ENCODE results near the gene ZNF513.

Gene ZNF513

GRCh38 chr2:27409321-27410073, 29.0 kb upstream of the ZNF513 start, which contains the start of gene PPM1G:
TSS of gene PPM1G (minus strand) at chr2:27409591. CDS start at chr2:27409422, 169 bp downstream.
- TF ChIP-seq POLR2AphosphoS5 (IDR thresholded peaks at IDR 0.05; ENCODE audit: low read depth, low read length), result peak; percentile 96
- peak; percentile 94 for TF ChIP-seq POLR2A (IDR thresholded peaks at IDR 0.05; ENCODE audit: low read depth, low read length)
- TF ChIP-seq TAF1 (IDR thresholded peaks at IDR 0.05; ENCODE audit: borderline replicate concordance, low read depth, low read length), result peak; percentile 90
- FAIRE-seq, result peak; percentile 97
- DNase-seq (ENCODE audit: insufficient read length), result peak; percentile 88

- peak; percentile 29 for DNase-seq (ENCODE audit: insufficient read length)
- TF ChIP-seq POLR2AphosphoS5 (IDR thresholded peaks at IDR 0.05; ENCODE audit: low read depth, low read length) (no peak), TAF1 (IDR thresholded peaks at IDR 0.05; ENCODE audit: borderline replicate concordance, low read depth, low read length) (no peak), POLR2A (IDR thresholded peaks at IDR 0.05; ENCODE audit: low read depth, low read length) (no peak)
- FAIRE-seq, result no peak
These were observed 28.2 kb upstream of the ZNF513 start for GRCh38 chr2:27408601-27409320.

DNA sequence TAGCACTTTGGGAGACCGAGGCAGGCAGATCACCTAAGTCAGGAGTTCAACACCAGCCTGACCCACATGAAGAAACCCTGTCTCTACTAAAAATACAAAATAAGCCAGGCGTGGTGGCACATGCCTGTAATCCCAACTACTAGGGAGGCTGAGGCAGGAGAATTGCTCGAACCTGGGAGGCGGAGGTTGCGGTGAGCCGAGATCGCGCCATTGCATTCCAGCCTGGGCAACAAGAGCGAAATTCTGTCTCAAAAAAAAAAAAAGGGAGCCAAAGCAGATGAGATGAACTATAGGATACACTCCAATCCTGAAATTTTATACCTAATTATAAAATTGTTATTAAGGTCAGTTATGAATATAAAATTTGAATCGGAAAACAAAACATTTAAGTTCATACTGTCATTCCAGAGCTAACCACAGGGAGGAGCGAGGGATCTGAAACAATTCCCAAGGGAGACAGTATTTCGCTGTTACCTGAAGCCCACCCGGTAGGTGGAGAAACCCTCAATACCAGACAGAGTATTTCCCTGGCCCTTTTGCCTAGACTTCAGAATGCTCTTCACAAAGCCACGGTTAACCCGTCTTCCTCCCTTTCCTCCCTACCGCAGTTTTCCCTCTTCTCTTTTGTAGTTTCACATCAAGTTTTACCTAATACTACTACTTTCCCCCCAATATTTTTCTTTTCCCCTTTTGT, 27.4 kb upstream of the ZNF513 start:
- FAIRE-seq (no peak), DNase-seq (ENCODE audit: insufficient read length) (no peak)

GRCh38 chr2:27400348-27401135, 20.0 kb upstream of the ZNF513 start:
- DNase-seq (ENCODE audit: insufficient read length) (no peak), FAIRE-seq (no peak)
- TF ChIP-seq POLR2AphosphoS5 (IDR thresholded peaks at IDR 0.05; ENCODE audit: low read depth, low read length) (no peak), TAF1 (IDR thresholded peaks at IDR 0.05; ENCODE audit: borderline replicate concordance, low read depth, low read length) (no peak), POLR2A (IDR thresholded peaks at IDR 0.05; ENCODE audit: low read depth, low read length) (no peak)

More for the DNA sequence above, 27.4 kb upstream of the ZNF513 start:
- no peak for TF ChIP-seq POLR2AphosphoS5 (IDR thresholded peaks at IDR 0.05; ENCODE audit: low read depth, low read length)
- no peak for TF ChIP-seq TAF1 (IDR thresholded peaks at IDR 0.05; ENCODE audit: borderline replicate concordance, low read depth, low read length)
- no peak for TF ChIP-seq POLR2A (IDR thresholded peaks at IDR 0.05; ENCODE audit: low read depth, low read length)

- DNase-seq (ENCODE audit: insufficient read length), result no peak
- no peak for FAIRE-seq
- TF ChIP-seq TAF1 (IDR thresholded peaks at IDR 0.05; ENCODE audit: borderline replicate concordance, low read depth, low read length) (no peak), POLR2A (IDR thresholded peaks at IDR 0.05; ENCODE audit: low read depth, low read length) (no peak), POLR2AphosphoS5 (IDR thresholded peaks at IDR 0.05; ENCODE audit: low read depth, low read length) (no peak)
These were observed 18.4 kb upstream of the ZNF513 start for GRCh38 chr2:27398962-27399361.

DNA sequence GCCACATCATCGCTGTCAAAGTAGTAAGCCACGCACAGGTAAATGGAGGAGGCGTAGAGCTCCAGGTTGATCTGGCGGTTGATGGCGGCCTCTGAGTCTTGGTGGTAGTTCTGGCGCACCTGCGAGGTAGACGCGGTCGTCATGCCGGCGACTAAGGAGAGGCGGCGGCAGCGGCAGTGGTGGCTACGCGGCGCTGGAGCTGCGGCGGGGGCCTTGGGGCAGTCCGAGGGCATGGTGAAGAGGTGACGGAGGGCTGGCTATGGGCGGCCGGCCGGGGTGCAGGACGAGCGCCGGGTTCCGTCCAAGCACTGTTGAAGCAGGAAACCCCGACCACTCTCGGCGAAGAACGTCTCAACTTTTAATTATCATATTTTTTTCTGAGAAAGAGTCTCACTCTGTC, 12.7 kb upstream of the ZNF513 start:
- FAIRE-seq, result no peak
- TF ChIP-seq TAF1 (IDR thresholded peaks at IDR 0.05; ENCODE audit: borderline replicate concordance, low read depth, low read length) (no peak), POLR2A (IDR thresholded peaks at IDR 0.05; ENCODE audit: low read depth, low read length) (no peak), POLR2AphosphoS5 (IDR thresholded peaks at IDR 0.05; ENCODE audit: low read depth, low read length) (no peak)
- no peak for DNase-seq (ENCODE audit: insufficient read length)

GRCh38 chr2:27390822-27391679, 10.5 kb upstream of the ZNF513 start:
- no peak for FAIRE-seq
- TF ChIP-seq POLR2AphosphoS5 (IDR thresholded peaks at IDR 0.05; ENCODE audit: low read depth, low read length) (peak; percentile 25; the same call in 1 of the 2 replicates), TAF1 (IDR thresholded peaks at IDR 0.05; ENCODE audit: borderline replicate concordance, low read depth, low read length) (no peak)
- no peak for DNase-seq (ENCODE audit: insufficient read length)

GRCh38 chr2:27381577-27382181, 1.1 kb upstream of the ZNF513 start:
- DNase-seq (ENCODE audit: insufficient read length), result no peak
- no peak for FAIRE-seq

DNA sequence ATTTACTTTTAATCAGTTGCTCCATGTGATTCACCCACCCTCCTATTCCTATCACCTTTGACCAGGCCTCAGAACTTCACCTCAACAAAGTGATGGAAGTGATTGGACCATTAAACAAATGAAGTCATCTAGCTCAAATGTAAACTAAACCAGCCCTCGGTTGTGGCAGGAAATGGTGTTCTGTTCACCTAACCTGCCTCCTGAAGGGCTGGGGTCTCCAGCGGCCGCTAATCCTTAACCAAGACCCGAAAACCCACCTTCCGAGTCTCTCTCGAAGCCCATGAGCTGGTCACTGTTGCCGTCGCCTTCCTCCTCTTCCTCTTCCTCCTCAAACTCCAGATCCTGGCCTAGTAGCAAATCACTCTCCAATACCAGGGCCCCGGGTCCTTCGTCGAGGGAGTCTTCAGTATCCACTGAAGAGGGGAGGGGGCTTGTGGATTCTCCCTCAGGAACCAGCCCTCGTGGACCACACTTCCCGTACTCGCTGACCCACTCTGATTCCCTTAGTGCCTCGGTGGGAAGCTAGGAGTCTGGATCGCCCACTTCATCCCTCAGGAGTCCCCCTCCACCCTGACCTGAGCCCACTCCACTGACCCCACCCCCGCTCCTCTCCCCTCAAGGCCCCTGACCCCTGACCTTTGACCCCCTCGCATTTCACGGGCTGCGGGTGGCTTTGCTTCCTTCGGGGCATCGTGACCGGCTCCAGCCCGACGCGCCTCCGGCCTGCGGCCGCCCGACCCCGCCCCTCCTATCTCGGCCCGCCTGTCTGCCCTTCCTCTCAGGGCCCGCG, 503 bp downstream of the ZNF513 start:
- DNase-seq (ENCODE audit: insufficient read length) (no peak), FAIRE-seq (peak; percentile 36)
- TF ChIP-seq POLR2AphosphoS5 (IDR thresholded peaks at IDR 0.05; ENCODE audit: low read depth, low read length), result no peak
- TF ChIP-seq POLR2A (IDR thresholded peaks at IDR 0.05; ENCODE audit: low read depth, low read length), result no peak
- TF ChIP-seq TAF1 (IDR thresholded peaks at IDR 0.05; ENCODE audit: borderline replicate concordance, low read depth, low read length), result no peak

More at GRCh38 chr2:27381577-27382181, 1.1 kb upstream of the ZNF513 start:
- TF ChIP-seq TAF1 (IDR thresholded peaks at IDR 0.05; ENCODE audit: borderline replicate concordance, low read depth, low read length) (no peak), POLR2AphosphoS5 (IDR thresholded peaks at IDR 0.05; ENCODE audit: low read depth, low read length) (no peak), POLR2A (IDR thresholded peaks at IDR 0.05; ENCODE audit: low read depth, low read length) (no peak)
